K562 (cell line): ENCODE data around the gene ZCCHC8.

Experiments used
- ATF7 ChIP-seq: fragments of 450-650 bp; IDR thresholded peaks from 2 replicates; pipeline ENCODE4 v1.7.1; 2014; ENCODE audit warnings: mild to moderate bottlenecking, moderate library complexity
- CBFB ChIP-seq: sonication (generic); formaldehyde crosslinking; IDR thresholded peaks from 2 replicates; pipeline ENCODE4 v1.4.0; 2020; ENCODE audit warnings: mild to moderate bottlenecking, missing genetic modification reagents
- RAD21 ChIP-seq, 2 experiments: fragments of 250-450 bp in 1 of 2; fragments of 450-650 bp in 1 of 2; sonication (Bioruptor Pico) in 1 of 2; formaldehyde crosslinking in 1 of 2; IDR thresholded peaks in 1 of 2; conservative IDR thresholded peaks in 1 of 2; 2 replicates each; pipeline versions ENCODE4 v1.4.0 to v1.8.0; 2020 to 2022; ENCODE audit warnings: mild to moderate bottlenecking in 2 of 2, moderate library complexity in 1 of 2
- YY1 ChIP-seq, 3 experiments: IDR thresholded peaks; 2 replicates each; pipeline ENCODE4 v1.6.1; 2011; ENCODE audit warnings: low read length in 2 of 3, mild to moderate bottlenecking in 2 of 3, moderate library complexity in 2 of 3, borderline replicate concordance in 1 of 3, control low read depth in 1 of 3, low read depth in 1 of 3; ENCODE audit not compliant: insufficient read depth in 3 of 3, insufficient replicate concordance in 2 of 3, control insufficient read depth in 1 of 3, insufficient read length in 1 of 3; ENCODE audit errors: extremely low read depth in 1 of 3
- TF ChIP-seq, protein P1 (sequence below), 3 experiments: IDR thresholded peaks in 2 of 3; conservative IDR thresholded peaks in 1 of 3; 2 replicates each; pipeline ENCODE4 v1.5.1; 2011 to 2012; ENCODE audit warnings: low read length in 3 of 3, mild to moderate bottlenecking in 3 of 3, control low read depth in 2 of 3, improper control_type of control experiment in 1 of 3, inconsistent platforms in 1 of 3, low read depth in 1 of 3, mixed read lengths in 1 of 3, moderate library complexity in 1 of 3; ENCODE audit not compliant: insufficient read depth in 2 of 3
- TF ChIP-seq, protein P2 (sequence below): fragments of 250-450 bp; sonication (Bioruptor Pico); IDR thresholded peaks from 2 replicates; pipeline ENCODE4 v1.4.0; 2020; ENCODE audit warnings: mild to moderate bottlenecking, moderate library complexity

DNA sequence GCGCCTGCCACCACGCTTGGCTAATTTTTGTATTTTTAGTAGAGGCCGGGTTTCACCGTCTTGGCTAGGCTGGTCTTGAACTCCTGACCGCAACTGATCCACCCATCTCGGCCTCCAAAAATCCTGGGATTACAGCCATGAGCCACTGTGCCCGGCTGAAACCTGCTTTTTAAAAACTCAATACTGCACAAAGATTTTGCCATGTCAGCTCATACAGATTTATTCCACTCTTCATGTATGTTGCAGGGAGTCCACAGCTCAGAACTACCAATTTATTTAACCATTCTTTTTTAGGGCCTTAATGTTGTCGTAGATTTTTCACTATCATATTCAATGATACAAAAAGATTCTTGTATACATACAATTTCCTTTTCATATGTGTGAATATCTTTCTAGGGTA, 20.0 kb downstream of the ZCCHC8 start:
- TF ChIP-seq, protein P1, sequence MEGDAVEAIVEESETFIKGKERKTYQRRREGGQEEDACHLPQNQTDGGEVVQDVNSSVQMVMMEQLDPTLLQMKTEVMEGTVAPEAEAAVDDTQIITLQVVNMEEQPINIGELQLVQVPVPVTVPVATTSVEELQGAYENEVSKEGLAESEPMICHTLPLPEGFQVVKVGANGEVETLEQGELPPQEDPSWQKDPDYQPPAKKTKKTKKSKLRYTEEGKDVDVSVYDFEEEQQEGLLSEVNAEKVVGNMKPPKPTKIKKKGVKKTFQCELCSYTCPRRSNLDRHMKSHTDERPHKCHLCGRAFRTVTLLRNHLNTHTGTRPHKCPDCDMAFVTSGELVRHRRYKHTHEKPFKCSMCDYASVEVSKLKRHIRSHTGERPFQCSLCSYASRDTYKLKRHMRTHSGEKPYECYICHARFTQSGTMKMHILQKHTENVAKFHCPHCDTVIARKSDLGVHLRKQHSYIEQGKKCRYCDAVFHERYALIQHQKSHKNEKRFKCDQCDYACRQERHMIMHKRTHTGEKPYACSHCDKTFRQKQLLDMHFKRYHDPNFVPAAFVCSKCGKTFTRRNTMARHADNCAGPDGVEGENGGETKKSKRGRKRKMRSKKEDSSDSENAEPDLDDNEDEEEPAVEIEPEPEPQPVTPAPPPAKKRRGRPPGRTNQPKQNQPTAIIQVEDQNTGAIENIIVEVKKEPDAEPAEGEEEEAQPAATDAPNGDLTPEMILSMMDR (IDR thresholded peaks at IDR 0.05 in 2 of 3, conservative IDR thresholded peaks at IDR 0.05 in 1 of 3; ENCODE audit: insufficient read depth in 2 of 3, low read depth in 1 of 3, low read length in 3 of 3): no peak
- TF ChIP-seq ATF7 (no peak), YY1 (IDR thresholded peaks at IDR 0.05; ENCODE audit: borderline replicate concordance in 1 of 3, control insufficient read depth in 1 of 3, extremely low read depth in 1 of 3, insufficient read depth in 3 of 3, insufficient read length in 1 of 3, insufficient replicate concordance in 2 of 3, low read depth in 1 of 3, low read length in 2 of 3) (no peak), CBFB (no peak), RAD21 (CRISPR knock-in tag; conservative IDR thresholded peaks at IDR 0.05 in 1 of 2, IDR thresholded peaks at IDR 0.05 in 1 of 2) (no peak)
- TF ChIP-seq, protein P2, sequence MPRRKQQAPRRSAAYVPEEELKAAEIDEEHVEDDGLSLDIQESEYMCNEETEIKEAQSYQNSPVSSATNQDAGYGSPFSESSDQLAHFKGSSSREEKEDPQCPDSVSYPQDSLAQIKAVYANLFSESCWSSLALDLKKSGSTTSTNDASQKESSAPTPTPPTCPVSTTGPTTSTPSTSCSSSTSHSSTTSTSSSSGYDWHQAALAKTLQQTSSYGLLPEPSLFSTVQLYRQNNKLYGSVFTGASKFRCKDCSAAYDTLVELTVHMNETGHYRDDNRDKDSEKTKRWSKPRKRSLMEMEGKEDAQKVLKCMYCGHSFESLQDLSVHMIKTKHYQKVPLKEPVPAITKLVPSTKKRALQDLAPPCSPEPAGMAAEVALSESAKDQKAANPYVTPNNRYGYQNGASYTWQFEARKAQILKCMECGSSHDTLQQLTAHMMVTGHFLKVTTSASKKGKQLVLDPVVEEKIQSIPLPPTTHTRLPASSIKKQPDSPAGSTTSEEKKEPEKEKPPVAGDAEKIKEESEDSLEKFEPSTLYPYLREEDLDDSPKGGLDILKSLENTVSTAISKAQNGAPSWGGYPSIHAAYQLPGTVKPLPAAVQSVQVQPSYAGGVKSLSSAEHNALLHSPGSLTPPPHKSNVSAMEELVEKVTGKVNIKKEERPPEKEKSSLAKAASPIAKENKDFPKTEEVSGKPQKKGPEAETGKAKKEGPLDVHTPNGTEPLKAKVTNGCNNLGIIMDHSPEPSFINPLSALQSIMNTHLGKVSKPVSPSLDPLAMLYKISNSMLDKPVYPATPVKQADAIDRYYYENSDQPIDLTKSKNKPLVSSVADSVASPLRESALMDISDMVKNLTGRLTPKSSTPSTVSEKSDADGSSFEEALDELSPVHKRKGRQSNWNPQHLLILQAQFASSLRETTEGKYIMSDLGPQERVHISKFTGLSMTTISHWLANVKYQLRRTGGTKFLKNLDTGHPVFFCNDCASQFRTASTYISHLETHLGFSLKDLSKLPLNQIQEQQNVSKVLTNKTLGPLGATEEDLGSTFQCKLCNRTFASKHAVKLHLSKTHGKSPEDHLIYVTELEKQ: no peak
